Natural killer cell treated with Interleukin-12 subunit alpha and Interleukin-12 subunit beta and Interleukin-15 and Interleukin-18, amount 100 ng/mL, for 72 hours (primary cell): ENCODE results near the gene FBXW7. TPM values are rescaled to one million over a fixed set of nuclear protein-coding genes. Genes with fewer than 3 reads are reported as not detected.

Experiments
- ATAC-seq, 2 donors: fragments of 150-1000 bp; cut with Tn5 transposase in 1 of 2; sonication (Bioruptor Pico), chemical (Tn5 transposase) in 1 of 2; 2 replicates each; pipeline ENCODE4 v1.10.0; 2021
- DNase-seq: peaks from one replicate; pipeline ENCODE4 v3.0.0; 2022; ENCODE audit warnings: low spot score
- H3K27ac Mint-ChIP-seq, 2 donors: 1 replicate in 1 of 2; 2 replicates in 1 of 2; pipeline ENCODE4 v1.8.0; 2022; ENCODE audit warnings: mixed read lengths in 2 of 2, mild to moderate bottlenecking in 1 of 2, moderate library complexity in 1 of 2
- H3K27me3 Mint-ChIP-seq, 2 donors: 1 replicate in 1 of 2; 2 replicates in 1 of 2; pipeline ENCODE4 v1.8.0; 2022; ENCODE audit warnings: mixed read lengths in 2 of 2
- H3K36me3 Mint-ChIP-seq: one replicate; pipeline ENCODE4 v1.8.0; 2022; ENCODE audit warnings: mixed read lengths
- H3K4me1 Mint-ChIP-seq, 2 donors: 1 replicate in 1 of 2; 2 replicates in 1 of 2; pipeline ENCODE4 v1.8.0; 2022; ENCODE audit warnings: low read depth in 2 of 2, mixed read lengths in 2 of 2, mild to moderate bottlenecking in 1 of 2
- H3K4me3 Mint-ChIP-seq: one replicate; pipeline ENCODE4 v1.8.0; 2022; ENCODE audit warnings: mixed read lengths
- H3K9me3 Mint-ChIP-seq: 2 replicates; pipeline ENCODE4 v1.8.0; 2022; ENCODE audit warnings: mixed read lengths
- total RNA-seq, 2 donors: library from RNA; stranded (reverse); gene quantifications; one replicate each; pipeline ENCODE4 v1.2.3, GENCODE V29; 2022

FBXW7 gene
- total RNA-seq, 2 donors from 2014 or later: 70.9 to 74.1 TPM

DNA sequence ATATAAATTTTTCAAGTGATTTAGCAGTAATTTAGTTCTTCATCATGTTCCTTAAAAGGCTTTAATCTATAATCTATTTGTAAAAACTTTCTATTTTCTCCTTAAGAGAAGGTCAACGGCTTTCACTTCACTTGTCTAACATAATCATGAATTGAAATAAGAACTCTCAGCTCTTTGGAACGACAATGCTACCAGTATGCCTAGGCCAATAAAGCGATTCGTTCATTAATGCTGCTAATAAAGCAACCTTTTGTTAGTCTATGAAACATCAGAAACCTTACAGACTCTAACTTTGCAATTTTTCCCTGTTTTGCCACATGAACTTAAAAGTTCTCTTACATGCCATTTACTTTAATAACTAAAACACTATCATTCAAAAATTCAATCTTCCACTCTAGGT lies 47.6 kb downstream of the FBXW7 start:
- DNase-seq (no peak), ATAC-seq (no peak)
- H3K4me3 Mint-ChIP-seq: no peak overlapping the region
- no peaks in the 10 kb centered on the region for H3K36me3 Mint-ChIP-seq
- H3K4me1 Mint-ChIP-seq: peaks cover 42 to 59% of the 10 kb centered on the region in 2 donors
- no peak overlapping the region for H3K27ac Mint-ChIP-seq
- H3K9me3 Mint-ChIP-seq: no peaks in the 10 kb centered on the region
- H3K27me3 Mint-ChIP-seq: no peaks in the 10 kb centered on the region

GRCh38 chr4:152486429-152487389 lies 49.2 kb downstream of the FBXW7 start:
- DNase-seq: no peak
- no peaks in the 10 kb centered on the region for H3K27me3 Mint-ChIP-seq
- peaks cover under 1% of the 10 kb centered on the region for H3K36me3 Mint-ChIP-seq
- ATAC-seq: no peak
- peaks cover 40 to 58% of the 10 kb centered on the region in 2 donors for H3K4me1 Mint-ChIP-seq
- H3K27ac Mint-ChIP-seq: peak overlapping the region; percentile 74 to 91
- H3K9me3 Mint-ChIP-seq: no peaks in the 10 kb centered on the region
- H3K4me3 Mint-ChIP-seq: peak overlapping the region; percentile 61

- no peaks in the 10 kb centered on the region for H3K27me3 Mint-ChIP-seq
- peak overlapping the region; percentile 74 to 91 for H3K27ac Mint-ChIP-seq
- H3K4me1 Mint-ChIP-seq: peaks cover 37 to 62% of the 10 kb centered on the region in 2 donors
- peaks cover 5% of the 10 kb centered on the region for H3K36me3 Mint-ChIP-seq
- peak overlapping the region; percentile 61 for H3K4me3 Mint-ChIP-seq
- ATAC-seq (peak; percentile 100), DNase-seq (peak; percentile 73)
- H3K9me3 Mint-ChIP-seq: no peaks in the 10 kb centered on the region
Observed at GRCh38 chr4:152485726-152486276, 50.1 kb downstream of the FBXW7 start.

DNA sequence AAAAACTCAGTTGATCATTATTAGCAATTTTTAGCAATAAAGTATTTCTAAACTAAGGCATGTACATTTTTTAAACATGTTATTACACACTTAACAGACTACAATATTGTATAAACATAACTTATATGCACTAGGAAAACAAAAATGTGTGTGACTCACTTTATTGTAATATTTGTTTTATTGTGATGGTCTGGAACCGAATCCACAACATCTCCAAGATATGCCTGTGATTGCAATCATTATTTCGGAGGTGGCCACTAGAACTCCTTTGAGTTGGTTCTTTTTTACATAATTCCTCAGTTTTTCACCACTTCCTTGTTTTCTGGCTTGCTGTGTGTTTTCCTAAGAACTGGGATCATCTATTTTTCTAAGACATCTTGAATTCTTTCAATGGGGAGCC lies 53.7 kb downstream of the FBXW7 start:
- no peaks in the 10 kb centered on the region for H3K27me3 Mint-ChIP-seq
- peak overlapping the region in 1 of 2 donors; percentile 40 for H3K27ac Mint-ChIP-seq
- ATAC-seq: no peak
- no peak overlapping the region for H3K4me3 Mint-ChIP-seq
- DNase-seq: no peak
- H3K9me3 Mint-ChIP-seq: no peaks in the 10 kb centered on the region
- peaks cover 47 to 69% of the 10 kb centered on the region in 2 donors for H3K4me1 Mint-ChIP-seq
- H3K36me3 Mint-ChIP-seq: peaks cover 5% of the 10 kb centered on the region

DNA sequence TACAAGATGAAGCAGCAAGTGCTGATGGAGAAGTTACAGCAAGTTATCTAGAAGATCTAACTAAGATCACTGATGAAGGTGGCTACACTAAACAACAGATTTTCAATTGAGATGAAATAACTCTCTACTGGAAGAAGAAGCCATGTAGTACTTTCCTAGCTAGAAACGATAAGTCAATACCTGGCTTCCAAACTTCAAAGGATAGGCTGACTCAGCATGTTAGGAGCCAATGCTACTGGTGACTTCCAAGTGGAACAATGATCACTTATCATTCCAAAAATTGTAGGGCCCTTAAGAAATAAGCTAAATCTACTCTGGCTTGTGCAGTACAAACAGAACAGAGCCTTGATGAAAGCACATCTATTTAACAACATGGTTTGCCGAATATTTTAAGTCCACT lies 55.0 kb downstream of the FBXW7 start:
- Mint-ChIP-seq H3K4me1 (peaks cover 47 to 56% of the 10 kb centered on the region in 2 donors), H3K36me3 (peaks cover 5% of the 10 kb centered on the region), H3K27me3 (no peaks in the 10 kb centered on the region), H3K9me3 (no peaks in the 10 kb centered on the region), H3K4me3 (no peak overlapping the region), H3K27ac (peak overlapping the region; percentile 43 to 61)
- no peak for ATAC-seq
- DNase-seq: no peak

GRCh38 chr4:152480326-152480725 lies 55.6 kb downstream of the FBXW7 start:
- Mint-ChIP-seq H3K27me3 (no peaks in the 10 kb centered on the region), H3K27ac (peak overlapping the region; percentile 43 to 61), H3K9me3 (no peaks in the 10 kb centered on the region), H3K4me3 (no peak overlapping the region), H3K4me1 (peaks cover 44 to 50% of the 10 kb centered on the region in 2 donors), H3K36me3 (peaks cover 5% of the 10 kb centered on the region)
- no peak for ATAC-seq
- no peak for DNase-seq

GRCh38 chr4:152479428-152480026 lies 56.4 kb downstream of the FBXW7 start:
- ATAC-seq (no peak), DNase-seq (no peak)
- H3K27me3 Mint-ChIP-seq: no peaks in the 10 kb centered on the region
- peak overlapping the region; percentile 43 to 61 for H3K27ac Mint-ChIP-seq
- H3K4me1 Mint-ChIP-seq: peaks cover 39 to 42% of the 10 kb centered on the region in 2 donors
- H3K9me3 Mint-ChIP-seq: no peaks in the 10 kb centered on the region
- peaks cover 5% of the 10 kb centered on the region for H3K36me3 Mint-ChIP-seq
- no peak overlapping the region for H3K4me3 Mint-ChIP-seq

GRCh38 chr4:152478461-152479237 lies 57.2 kb downstream of the FBXW7 start:
- no peaks in the 10 kb centered on the region for H3K9me3 Mint-ChIP-seq
- H3K36me3 Mint-ChIP-seq: peaks cover 5% of the 10 kb centered on the region
- H3K27me3 Mint-ChIP-seq: no peaks in the 10 kb centered on the region
- no peak overlapping the region for H3K4me3 Mint-ChIP-seq
- H3K4me1 Mint-ChIP-seq: peaks cover 36 to 42% of the 10 kb centered on the region in 2 donors
- ATAC-seq: no peak
- peak overlapping the region in 1 of 2 donors; percentile 50 for H3K27ac Mint-ChIP-seq
- no peak for DNase-seq

DNA sequence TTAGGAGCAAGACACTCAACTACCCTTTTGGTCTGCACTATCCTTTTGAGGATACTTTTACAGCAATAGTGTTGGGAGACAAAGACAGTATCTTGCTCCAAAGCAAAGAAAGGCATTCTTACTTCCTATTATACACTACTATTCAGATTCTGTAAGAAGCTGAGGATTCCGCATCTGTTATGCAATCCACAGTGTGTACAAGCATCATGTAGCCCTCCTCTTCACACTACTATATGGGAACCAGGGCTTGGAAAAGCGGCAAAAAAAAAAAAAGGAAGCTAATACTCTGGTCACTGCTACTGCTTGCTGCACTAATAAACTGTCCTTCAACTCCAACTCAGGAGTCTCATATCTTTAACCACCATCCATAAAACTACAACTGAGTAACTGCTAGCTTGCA lies 59.1 kb downstream of the FBXW7 start:
- H3K27ac Mint-ChIP-seq: no peak overlapping the region
- DNase-seq (no peak), ATAC-seq (no peak)
- no peak overlapping the region for H3K4me3 Mint-ChIP-seq
- H3K36me3 Mint-ChIP-seq: peaks cover 5% of the 10 kb centered on the region
- no peaks in the 10 kb centered on the region for H3K27me3 Mint-ChIP-seq
- H3K4me1 Mint-ChIP-seq: peaks cover 33 to 37% of the 10 kb centered on the region in 2 donors
- H3K9me3 Mint-ChIP-seq: no peaks in the 10 kb centered on the region

DNA sequence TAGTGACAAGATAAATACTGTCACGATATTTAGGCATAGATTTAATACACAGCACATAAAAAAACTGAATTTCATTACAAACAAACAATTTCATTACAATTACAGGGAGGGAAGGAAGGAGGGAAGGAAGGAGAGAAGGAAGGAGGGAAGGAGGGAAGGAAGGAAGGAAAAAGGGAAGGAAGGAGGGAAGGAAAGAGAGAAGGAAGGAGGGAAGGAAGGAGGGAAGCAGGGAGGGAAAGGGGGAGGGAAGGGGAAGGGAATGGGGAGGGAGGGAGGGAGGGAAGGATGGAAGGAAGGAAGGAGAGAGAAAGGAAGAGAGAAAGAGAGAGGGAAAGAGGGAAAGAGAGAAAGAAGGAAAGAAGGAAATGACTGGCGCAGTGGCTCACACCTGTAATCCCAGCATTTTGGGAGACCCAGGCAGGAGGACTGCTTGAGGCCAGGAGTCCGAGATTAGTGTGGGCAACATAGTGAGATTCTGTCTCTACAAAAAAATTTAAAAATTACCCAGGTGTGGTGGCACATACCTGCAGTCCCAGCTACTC lies 64.6 kb downstream of the FBXW7 start:
- H3K27ac Mint-ChIP-seq: no peak overlapping the region
- no peaks in the 10 kb centered on the region for H3K27me3 Mint-ChIP-seq
- peaks cover 16 to 18% of the 10 kb centered on the region in 2 donors for H3K4me1 Mint-ChIP-seq
- DNase-seq (no peak), ATAC-seq (no peak)
- no peaks in the 10 kb centered on the region for H3K9me3 Mint-ChIP-seq
- no peaks in the 10 kb centered on the region for H3K36me3 Mint-ChIP-seq
- H3K4me3 Mint-ChIP-seq: no peak overlapping the region

GRCh38 chr4:152468408-152468807 lies 67.5 kb downstream of the FBXW7 start:
- no peaks in the 10 kb centered on the region for H3K27me3 Mint-ChIP-seq
- no peaks in the 10 kb centered on the region for H3K9me3 Mint-ChIP-seq
- DNase-seq (no peak), ATAC-seq (no peak)
- H3K4me1 Mint-ChIP-seq: peaks cover 24 to 25% of the 10 kb centered on the region in 2 donors
- H3K27ac Mint-ChIP-seq: peak overlapping the region in 1 of 2 donors; percentile 19
- H3K36me3 Mint-ChIP-seq: no peaks in the 10 kb centered on the region
- H3K4me3 Mint-ChIP-seq: no peak overlapping the region

GRCh38 chr4:152467101-152467500 lies 68.8 kb downstream of the FBXW7 start:
- H3K27me3 Mint-ChIP-seq: no peaks in the 10 kb centered on the region
- peaks cover 32 to 36% of the 10 kb centered on the region in 2 donors for H3K4me1 Mint-ChIP-seq
- no peaks in the 10 kb centered on the region for H3K9me3 Mint-ChIP-seq
- ATAC-seq (no peak), DNase-seq (no peak)
- no peaks in the 10 kb centered on the region for H3K36me3 Mint-ChIP-seq
- H3K27ac Mint-ChIP-seq: peak overlapping the region in 1 of 2 donors; percentile 14
- no peak overlapping the region for H3K4me3 Mint-ChIP-seq
